NCI-H2029 treated with DMSO at 0.1 percent for 48 hours (cell line): ENCODE measurements around the gene GSTM1.
"Not testable (repeated sequence)": the region's sequence is repeated elsewhere in the genome, so short reads cannot be mapped to it uniquely, and the experiment has no call there.

Source experiments
- DNase-seq: peaks from one replicate; lab custom pipeline; 2025; lab: John Stamatoyannopoulos, UW

GSTM1 gene

DNA sequence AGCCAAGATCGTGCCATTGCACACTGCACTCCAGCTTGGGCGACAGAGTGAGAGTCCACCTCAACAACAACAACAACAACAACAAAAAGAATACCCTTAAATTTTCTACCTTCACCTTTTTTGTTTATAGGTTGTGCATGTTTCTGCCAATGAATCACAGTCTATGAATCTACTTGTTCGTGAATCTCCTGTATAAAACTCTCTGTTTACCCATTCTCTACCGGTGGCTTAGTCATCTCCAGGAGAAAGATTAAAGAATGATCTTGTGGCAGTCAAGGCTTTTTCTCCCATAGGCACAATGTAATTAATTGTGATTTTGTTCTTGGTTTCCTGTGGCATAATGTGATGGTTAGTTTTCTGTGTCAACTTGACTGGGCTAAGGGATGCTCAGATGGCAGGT is 10.2 kb downstream of the GSTM1 start:
- DNase-seq, result not testable (repeated sequence)

DNA sequence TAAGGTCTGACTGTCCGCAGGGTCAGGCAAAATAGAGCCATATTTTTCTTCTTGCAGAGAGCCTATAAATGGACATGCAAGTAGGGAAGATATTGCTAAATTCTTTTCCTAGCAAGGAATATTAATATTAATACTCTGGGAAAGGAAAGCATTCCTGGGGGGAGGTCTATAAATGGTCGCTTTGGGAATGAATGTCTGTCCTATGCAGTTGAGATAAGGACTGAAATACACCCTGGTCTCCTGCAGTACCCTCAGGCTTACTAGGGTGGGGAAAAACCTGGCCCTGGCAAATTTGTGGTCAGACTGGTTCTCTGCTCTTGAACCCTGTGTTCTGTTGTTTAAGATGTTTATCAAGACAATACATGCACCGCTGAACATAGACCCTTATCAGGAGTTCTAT is 15.3 kb downstream of the GSTM1 start:
- not testable (repeated sequence) for DNase-seq

DNA sequence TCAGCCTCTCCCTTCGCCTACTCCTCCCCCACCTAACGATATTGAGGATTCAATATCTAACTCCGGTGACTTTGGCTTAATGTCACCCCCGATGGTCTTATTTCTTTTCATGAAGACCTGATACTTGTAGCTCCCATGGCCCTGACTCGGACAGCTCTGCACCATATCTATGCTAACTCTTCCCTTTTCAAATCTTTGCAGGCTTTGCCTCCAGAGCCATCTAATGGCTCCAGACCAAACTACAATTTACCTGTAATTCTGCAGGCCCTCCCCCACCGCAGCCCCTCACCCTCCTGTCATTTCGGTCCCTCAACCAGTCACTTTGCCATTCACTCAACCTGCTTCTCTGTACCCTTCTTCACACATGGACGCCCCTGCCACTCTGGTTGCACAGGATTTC is 16.6 kb downstream of the GSTM1 start:
- no peak for DNase-seq

GRCh38 chr1:109705411-109705810 is 17.8 kb downstream of the GSTM1 start:
- no peak for DNase-seq

- not testable (repeated sequence) for DNase-seq
Observed at GRCh38 chr1:109708949-109709348, 21.3 kb downstream of the GSTM1 start.

DNA sequence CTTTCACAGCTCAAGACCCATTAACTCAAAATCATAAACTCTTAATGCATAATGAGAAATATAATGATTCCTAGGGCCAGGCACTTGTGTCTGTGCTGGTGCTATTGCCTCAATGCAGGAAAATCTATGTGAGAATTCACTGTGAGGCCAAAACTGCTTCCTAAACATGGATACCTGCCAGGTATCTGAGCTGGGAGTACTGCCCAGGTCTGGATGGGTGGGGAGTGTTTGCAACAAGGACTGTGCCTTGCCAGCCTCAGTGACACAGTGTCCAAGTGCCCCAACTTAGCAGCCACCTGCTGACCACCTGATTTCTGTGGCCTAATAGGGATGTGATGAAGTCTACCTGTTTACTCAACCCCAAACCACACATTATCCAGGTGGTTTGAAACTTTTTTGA is 22.2 kb downstream of the GSTM1 start:
- DNase-seq, result not testable (repeated sequence)

- DNase-seq, result not testable (repeated sequence)
Observed at GRCh38 chr1:109711593-109712320, 24.1 kb downstream of the GSTM1 start, which contains the start of gene GSTM5. GSTM5 (plus strand) TSS chr1:109712251; CDS start chr1:109712313, 62 bp downstream.

DNA sequence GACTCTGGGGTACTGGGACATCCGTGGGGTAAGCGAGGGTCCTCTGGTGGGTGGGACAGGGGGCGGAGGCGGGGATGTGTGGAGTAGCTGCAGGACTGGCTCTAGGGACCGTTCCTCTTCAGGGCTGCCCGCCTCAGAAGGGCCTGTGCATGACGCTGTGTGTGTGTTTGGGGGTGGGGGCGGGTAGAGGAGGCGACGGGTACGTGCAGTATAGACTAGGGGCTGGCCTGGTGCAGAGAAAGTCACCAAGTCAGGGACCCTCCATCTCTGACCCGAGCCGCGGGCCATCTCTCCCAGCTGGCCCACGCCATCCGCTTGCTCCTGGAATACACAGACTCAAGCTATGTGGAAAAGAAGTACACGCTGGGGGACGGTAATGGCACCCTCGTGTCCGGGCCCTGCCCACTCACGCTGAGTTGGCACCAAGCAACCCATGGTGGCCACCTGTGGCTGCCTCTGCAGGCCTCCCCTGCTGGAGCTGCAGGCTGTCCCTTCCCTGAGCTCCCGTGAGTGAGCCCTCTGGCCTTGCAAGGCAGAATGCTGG is 24.8 kb downstream of the GSTM1 start:
- DNase-seq, result no peak

DNA sequence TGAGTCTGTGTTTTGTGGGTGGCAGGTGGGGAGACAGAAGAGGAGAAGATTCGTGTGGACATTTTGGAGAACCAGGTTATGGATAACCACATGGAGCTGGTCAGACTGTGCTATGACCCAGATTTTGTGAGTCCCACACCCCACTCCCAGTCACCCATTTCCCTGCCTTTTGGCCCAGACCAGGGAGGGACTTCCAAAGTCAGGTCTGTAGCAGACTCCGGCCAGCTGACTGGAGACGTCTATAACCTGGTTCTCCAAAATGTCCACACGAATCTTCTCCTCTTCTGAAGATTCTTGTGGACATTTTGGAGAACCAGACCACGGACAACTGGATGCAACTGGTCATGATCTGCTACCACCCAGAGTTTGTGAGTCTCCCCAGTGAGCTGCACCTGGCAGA is 26.0 kb downstream of the GSTM1 start:
- no peak for DNase-seq

GRCh38 chr1:109714661-109715372 is 27.2 kb downstream of the GSTM1 start:
- no peak for DNase-seq

GRCh38 chr1:109716121-109716520 is 28.5 kb downstream of the GSTM1 start:
- DNase-seq, result no peak

- DNase-seq, result no peak
Observed at GRCh38 chr1:109716570-109717090, 29.0 kb downstream of the GSTM1 start.

- no peak for DNase-seq
Observed at GRCh38 chr1:109717729-109718128, 30.1 kb downstream of the GSTM1 start.

- no peak for DNase-seq
Observed at GRCh38 chr1:109718495-109718894, 30.9 kb downstream of the GSTM1 start.

DNA sequence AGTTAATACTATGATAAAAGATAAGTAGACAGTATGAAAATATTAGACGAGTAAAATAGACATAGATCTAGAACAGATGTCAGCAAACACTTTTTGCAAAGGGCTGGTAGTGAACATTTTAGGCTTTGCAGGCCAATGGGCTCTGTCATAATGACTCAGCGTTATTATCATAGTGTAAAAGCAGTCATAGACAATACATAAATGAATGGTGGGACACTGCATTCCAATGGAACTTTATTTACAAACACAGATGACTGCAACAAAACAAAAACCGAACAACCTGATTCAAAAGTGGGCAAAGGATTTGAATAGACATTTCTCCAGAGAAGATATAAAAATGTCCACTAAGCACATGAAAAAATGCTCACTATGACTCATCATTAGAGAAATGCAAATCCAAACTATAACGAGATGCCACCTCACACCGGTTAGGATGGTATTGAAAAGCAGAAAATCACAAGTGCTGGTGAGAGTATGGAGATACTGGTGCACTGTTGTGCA is 31.8 kb downstream of the GSTM1 start:
- DNase-seq, result no peak

GRCh38 chr1:109721042-109721441 is 33.4 kb downstream of the GSTM1 start:
- DNase-seq, result no peak

- no peak for DNase-seq
Observed at GRCh38 chr1:109721971-109722370, 34.4 kb downstream of the GSTM1 start.

GRCh38 chr1:109722908-109723691 is 35.5 kb downstream of the GSTM1 start:
- no peak for DNase-seq

GRCh38 chr1:109724933-109725332 is 37.3 kb downstream of the GSTM1 start:
- no peak for DNase-seq

GRCh38 chr1:109725510-109725909 is 37.9 kb downstream of the GSTM1 start:
- no peak for DNase-seq

DNA sequence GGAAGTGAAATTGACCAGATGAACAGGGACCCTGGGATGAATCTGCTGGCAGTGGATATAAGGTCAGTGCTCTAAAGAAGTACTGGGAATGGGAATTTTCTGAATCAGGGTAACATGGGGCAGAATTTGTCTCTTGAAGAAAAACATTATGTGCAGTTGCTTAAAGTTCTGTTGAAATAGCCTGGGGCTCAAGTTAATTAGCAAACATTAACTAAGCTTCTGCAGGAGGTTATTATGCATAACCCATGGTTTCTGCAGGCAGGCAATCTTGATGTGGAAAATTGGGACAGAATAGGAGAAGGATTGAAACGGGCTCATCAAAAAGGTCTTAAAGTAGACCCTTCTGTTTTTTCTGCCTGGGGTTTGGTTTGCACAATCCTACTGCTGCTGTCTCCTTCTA is 38.4 kb downstream of the GSTM1 start:
- no peak for DNase-seq
